ENCODE data around the gene ACTA2.

Gene ACTA2

DNA sequence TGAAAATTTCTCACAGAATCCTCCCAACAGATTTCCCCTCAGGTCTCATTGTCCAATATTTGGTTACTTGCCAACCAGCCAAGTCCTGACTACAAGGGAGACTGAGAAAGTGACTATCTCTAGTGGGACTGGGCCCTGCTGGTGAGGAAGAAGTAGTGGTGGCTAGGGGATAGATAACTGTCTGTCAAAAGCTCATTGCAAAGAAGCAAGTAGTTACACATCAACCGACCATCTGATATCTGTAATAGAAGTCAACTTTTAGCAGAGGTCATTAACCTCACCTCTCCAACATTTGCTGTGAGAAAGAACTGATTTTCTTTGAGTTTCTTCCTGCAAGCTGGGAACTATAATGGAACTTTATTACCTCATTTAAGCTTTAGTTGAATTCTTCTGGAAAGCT, 57.3 kb downstream of the ACTA2 start:
- TF ChIP-seq BACH2 (CRISPR knock-in tag; IDR thresholded peaks at IDR 0.05; ENCODE audit: borderline replicate concordance), result no peak
- no peak for ATAC-seq

DNA sequence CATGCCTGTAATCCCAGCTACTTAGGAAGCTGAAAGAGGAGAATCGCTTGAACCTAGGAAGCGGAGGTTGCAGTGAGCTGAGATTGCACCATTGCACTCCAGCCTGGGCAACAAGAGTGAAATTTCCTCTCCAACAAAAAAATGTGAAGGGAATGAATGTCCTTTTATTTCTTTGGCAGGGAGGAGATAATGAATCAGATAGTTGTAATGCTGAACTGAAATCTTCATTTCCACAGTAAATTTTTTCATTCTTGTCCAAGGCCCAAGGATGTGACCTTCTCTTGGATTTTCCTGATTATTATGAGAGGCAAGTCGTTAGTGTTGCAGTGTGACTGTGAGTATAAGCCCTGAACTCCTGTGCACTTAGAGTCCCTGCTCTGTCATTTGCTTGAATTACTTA, 59.0 kb downstream of the ACTA2 start:
- no peak for ATAC-seq
- TF ChIP-seq, protein P1, sequence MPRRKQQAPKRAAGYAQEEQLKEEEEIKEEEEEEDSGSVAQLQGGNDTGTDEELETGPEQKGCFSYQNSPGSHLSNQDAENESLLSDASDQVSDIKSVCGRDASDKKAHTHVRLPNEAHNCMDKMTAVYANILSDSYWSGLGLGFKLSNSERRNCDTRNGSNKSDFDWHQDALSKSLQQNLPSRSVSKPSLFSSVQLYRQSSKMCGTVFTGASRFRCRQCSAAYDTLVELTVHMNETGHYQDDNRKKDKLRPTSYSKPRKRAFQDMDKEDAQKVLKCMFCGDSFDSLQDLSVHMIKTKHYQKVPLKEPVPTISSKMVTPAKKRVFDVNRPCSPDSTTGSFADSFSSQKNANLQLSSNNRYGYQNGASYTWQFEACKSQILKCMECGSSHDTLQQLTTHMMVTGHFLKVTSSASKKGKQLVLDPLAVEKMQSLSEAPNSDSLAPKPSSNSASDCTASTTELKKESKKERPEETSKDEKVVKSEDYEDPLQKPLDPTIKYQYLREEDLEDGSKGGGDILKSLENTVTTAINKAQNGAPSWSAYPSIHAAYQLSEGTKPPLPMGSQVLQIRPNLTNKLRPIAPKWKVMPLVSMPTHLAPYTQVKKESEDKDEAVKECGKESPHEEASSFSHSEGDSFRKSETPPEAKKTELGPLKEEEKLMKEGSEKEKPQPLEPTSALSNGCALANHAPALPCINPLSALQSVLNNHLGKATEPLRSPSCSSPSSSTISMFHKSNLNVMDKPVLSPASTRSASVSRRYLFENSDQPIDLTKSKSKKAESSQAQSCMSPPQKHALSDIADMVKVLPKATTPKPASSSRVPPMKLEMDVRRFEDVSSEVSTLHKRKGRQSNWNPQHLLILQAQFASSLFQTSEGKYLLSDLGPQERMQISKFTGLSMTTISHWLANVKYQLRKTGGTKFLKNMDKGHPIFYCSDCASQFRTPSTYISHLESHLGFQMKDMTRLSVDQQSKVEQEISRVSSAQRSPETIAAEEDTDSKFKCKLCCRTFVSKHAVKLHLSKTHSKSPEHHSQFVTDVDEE (CRISPR knock-in tag; IDR thresholded peaks at IDR 0.05), result no peak
- TF ChIP-seq, protein P2, sequence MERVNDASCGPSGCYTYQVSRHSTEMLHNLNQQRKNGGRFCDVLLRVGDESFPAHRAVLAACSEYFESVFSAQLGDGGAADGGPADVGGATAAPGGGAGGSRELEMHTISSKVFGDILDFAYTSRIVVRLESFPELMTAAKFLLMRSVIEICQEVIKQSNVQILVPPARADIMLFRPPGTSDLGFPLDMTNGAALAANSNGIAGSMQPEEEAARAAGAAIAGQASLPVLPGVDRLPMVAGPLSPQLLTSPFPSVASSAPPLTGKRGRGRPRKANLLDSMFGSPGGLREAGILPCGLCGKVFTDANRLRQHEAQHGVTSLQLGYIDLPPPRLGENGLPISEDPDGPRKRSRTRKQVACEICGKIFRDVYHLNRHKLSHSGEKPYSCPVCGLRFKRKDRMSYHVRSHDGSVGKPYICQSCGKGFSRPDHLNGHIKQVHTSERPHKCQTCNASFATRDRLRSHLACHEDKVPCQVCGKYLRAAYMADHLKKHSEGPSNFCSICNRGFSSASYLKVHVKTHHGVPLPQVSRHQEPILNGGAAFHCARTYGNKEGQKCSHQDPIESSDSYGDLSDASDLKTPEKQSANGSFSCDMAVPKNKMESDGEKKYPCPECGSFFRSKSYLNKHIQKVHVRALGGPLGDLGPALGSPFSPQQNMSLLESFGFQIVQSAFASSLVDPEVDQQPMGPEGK (CRISPR knock-in tag; IDR thresholded peaks at IDR 0.05; ENCODE audit: borderline replicate concordance), result no peak
- TF ChIP-seq ESRRG (CRISPR knock-in tag; IDR thresholded peaks at IDR 0.05), result no peak
- no peak for TF ChIP-seq PPARA (CRISPR knock-in tag; IDR thresholded peaks at IDR 0.05; ENCODE audit: borderline replicate concordance)

DNA sequence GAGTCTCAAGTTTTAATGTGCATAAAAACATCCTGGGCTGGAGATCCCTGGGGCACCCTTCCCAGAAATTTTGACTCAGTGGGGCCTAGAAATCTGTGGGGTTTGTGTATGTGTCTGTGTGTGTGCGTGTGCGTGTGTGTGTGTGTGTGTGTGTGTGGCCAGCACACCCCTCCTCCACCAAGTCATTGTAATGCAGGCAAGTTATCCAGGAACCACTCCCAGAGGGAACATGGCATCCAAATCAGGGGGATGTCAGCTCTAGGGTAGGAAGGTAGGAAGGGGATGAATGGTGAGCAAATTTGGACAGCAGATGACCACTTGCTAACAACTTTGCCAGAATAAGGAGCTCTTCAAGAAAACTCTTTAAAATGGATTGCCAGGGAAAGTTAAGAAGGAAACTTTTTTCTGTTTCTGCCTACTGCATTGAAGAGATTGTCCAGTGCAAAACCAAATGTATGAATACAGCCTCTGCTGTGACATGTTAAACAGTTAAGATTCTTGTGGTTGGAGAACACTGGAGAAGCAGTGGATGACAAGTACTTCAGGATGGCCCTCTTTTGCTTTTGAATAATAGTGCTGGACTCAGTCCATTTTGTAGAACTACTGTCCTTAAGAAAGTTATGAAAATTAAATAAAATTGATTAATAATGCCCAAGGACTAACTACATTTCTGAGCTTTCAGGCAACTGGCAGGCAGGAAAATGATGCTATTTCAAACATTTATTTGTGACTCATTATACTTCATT, 60.2 kb downstream of the ACTA2 start:
- peak; percentile 77 for ATAC-seq
- TF ChIP-seq CSDC2 (CRISPR knock-in tag; IDR thresholded peaks at IDR 0.05) (no peak), ISL1 (CRISPR knock-in tag; IDR thresholded peaks at IDR 0.05) (peak; percentile 80)

DNA sequence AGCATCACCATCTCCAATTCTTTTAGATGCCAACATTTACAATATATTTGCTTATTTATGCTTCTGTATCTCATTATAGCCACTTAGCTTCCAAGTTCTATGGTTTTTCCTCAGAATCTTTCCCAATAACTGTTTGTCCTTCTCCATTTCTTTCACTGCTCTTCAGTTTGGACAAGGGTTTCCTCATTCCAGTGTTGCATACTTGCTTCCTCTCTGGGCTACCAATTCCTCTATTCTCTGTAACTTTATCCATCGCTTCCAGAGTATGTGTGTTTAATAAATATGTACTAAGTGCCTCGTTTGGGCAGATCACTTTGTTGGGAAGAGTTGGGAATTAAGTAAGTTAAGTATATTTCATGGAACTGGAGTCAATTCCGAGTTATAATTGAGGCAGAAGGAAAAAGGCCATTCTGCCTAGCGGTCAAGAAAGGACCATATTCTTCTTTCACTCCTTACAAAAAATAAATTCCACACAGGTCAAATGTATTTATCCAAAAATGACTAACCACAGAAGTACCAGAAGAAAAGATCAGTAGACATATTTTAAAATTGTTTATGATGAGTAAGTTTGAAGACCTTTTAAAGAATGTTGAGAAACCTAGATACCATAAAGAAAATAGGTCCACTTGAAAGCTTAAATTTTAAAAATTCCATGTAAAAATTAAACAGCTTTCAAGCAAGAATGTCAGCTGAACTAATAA, 61.7 kb downstream of the ACTA2 start:
- ATAC-seq, result no peak
- TF ChIP-seq ZC3H10 (CRISPR knock-in tag; IDR thresholded peaks at IDR 0.05) (no peak), ZNF70 (CRISPR knock-in tag; IDR thresholded peaks at IDR 0.05) (no peak), ZNF8 (CRISPR knock-in tag; IDR thresholded peaks at IDR 0.05) (no peak), OSR1 (CRISPR knock-in tag; IDR thresholded peaks at IDR 0.05) (no peak), ZFP30 (CRISPR knock-in tag; IDR thresholded peaks at IDR 0.05) (no peak), TCF4 (CRISPR knock-in tag; IDR thresholded peaks at IDR 0.05; ENCODE audit: borderline replicate concordance) (no peak), ZFP3 (CRISPR knock-in tag; IDR thresholded peaks at IDR 0.05) (no peak), TOX (CRISPR knock-in tag; IDR thresholded peaks at IDR 0.05; ENCODE audit: borderline replicate concordance) (no peak), ZNF565 (CRISPR knock-in tag; conservative IDR thresholded peaks at IDR 0.05; ENCODE audit: low read depth) (no peak), PPARA (CRISPR knock-in tag; IDR thresholded peaks at IDR 0.05; ENCODE audit: borderline replicate concordance) (no peak), RARB (CRISPR knock-in tag; IDR thresholded peaks at IDR 0.05) (no peak)
- TF ChIP-seq, protein P3, sequence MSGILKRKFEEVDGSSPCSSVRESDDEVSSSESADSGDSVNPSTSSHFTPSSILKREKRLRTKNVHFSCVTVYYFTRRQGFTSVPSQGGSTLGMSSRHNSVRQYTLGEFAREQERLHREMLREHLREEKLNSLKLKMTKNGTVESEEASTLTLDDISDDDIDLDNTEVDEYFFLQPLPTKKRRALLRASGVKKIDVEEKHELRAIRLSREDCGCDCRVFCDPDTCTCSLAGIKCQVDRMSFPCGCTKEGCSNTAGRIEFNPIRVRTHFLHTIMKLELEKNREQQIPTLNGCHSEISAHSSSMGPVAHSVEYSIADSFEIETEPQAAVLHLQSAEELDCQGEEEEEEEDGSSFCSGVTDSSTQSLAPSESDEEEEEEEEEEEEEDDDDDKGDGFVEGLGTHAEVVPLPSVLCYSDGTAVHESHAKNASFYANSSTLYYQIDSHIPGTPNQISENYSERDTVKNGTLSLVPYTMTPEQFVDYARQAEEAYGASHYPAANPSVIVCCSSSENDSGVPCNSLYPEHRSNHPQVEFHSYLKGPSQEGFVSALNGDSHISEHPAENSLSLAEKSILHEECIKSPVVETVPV (CRISPR knock-in tag; IDR thresholded peaks at IDR 0.05), result no peak
- TF ChIP-seq, protein P2 (CRISPR knock-in tag; IDR thresholded peaks at IDR 0.05; ENCODE audit: borderline replicate concordance), result no peak
- TF ChIP-seq, protein P1 (CRISPR knock-in tag; IDR thresholded peaks at IDR 0.05), result no peak
- TF ChIP-seq, protein P4, sequence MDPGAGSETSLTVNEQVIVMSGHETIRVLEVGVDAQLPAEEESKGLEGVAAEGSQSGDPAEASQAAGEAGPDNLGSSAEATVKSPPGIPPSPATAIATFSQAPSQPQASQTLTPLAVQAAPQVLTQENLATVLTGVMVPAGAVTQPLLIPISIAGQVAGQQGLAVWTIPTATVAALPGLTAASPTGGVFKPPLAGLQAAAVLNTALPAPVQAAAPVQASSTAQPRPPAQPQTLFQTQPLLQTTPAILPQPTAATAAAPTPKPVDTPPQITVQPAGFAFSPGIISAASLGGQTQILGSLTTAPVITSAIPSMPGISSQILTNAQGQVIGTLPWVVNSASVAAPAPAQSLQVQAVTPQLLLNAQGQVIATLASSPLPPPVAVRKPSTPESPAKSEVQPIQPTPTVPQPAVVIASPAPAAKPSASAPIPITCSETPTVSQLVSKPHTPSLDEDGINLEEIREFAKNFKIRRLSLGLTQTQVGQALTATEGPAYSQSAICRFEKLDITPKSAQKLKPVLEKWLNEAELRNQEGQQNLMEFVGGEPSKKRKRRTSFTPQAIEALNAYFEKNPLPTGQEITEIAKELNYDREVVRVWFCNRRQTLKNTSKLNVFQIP (CRISPR knock-in tag; IDR thresholded peaks at IDR 0.05; ENCODE audit: borderline replicate concordance, low read depth), result no peak

Data from SK-N-SH treated with all-trans-retinoic acid at 6 μM for 48 hours (cell line).